MM.1S (cell line): ENCODE measurements around the gene RANBP2.
"Not testable (repeated sequence)": the region's sequence is repeated elsewhere in the genome, so short reads cannot be mapped to it uniquely, and the experiment has no call there.

Experiments
- DNase-seq: peaks from one replicate; pipeline ENCODE4 v3.0.0-alpha.2; 2015
- H2AFZ ChIP-seq: fragments of 300-600 bp; sonication (generic); 2 replicates; pipeline ENCODE4 v1.6.0; 2016; ENCODE audit warnings: antibody characterized with exemption, low read length
- H3F3A ChIP-seq: fragments of 300-600 bp; sonication (generic); 2 replicates; pipeline ENCODE4 v1.6.1; 2016; ENCODE audit warnings: mild to moderate bottlenecking, antibody characterized with exemption, low read length, moderate library complexity, mixed read lengths; ENCODE audit not compliant: insufficient read depth
- H3K27ac ChIP-seq: fragments of 300-600 bp; sonication (generic); 2 replicates; pipeline ENCODE4 v1.5.1; 2016; ENCODE audit warnings: mild to moderate bottlenecking, low read length
- H3K27me3 ChIP-seq: fragments of 300-600 bp; sonication (generic); replicated peaks from 2 replicates; pipeline ENCODE4 v1.6.0; 2016; ENCODE audit warnings: low read length; ENCODE audit not compliant: insufficient read depth
- H3K36me3 ChIP-seq: fragments of 300-600 bp; sonication (generic); replicated peaks from 2 replicates; pipeline ENCODE4 v1.6.1; 2016; ENCODE audit warnings: mild to moderate bottlenecking, low read length, mixed read lengths; ENCODE audit not compliant: insufficient read depth
- H3K4me1 ChIP-seq: fragments of 300-600 bp; sonication (generic); 2 replicates; pipeline ENCODE4 v1.6.1; 2016; ENCODE audit warnings: low read length, mixed read lengths
- H3K4me2 ChIP-seq: fragments of 300-600 bp; sonication (generic); 2 replicates; pipeline ENCODE4 v1.6.0; 2016; ENCODE audit warnings: low read depth, low read length
- H3K4me3 ChIP-seq: fragments of 300-600 bp; sonication (generic); 2 replicates; pipeline ENCODE4 v1.5.1; 2016; ENCODE audit warnings: low read length, mixed read lengths
- H3K79me2 ChIP-seq: fragments of 300-600 bp; sonication (generic); 2 replicates; pipeline ENCODE4 v1.6.1; 2016; ENCODE audit warnings: mixed run types, low read length, mixed read lengths
- H3K9ac ChIP-seq: fragments of 300-600 bp; sonication (generic); 2 replicates; pipeline ENCODE4 v1.6.1; 2016; ENCODE audit warnings: low read length, mixed read lengths
- H3K9me2 ChIP-seq: fragments of 300-600 bp; sonication (generic); replicated peaks from 2 replicates; pipeline ENCODE4 v1.6.1; 2016; ENCODE audit warnings: mild to moderate bottlenecking, low read length, mixed read lengths; ENCODE audit not compliant: insufficient read depth
- H3K9me3 ChIP-seq: fragments of 300-600 bp; sonication (generic); replicated peaks from 2 replicates; pipeline ENCODE4 v1.6.1; 2016; ENCODE audit warnings: mild to moderate bottlenecking, low read length, mixed read lengths; ENCODE audit not compliant: insufficient read depth
- H4K20me1 ChIP-seq: fragments of 300-600 bp; sonication (generic); 2 replicates; pipeline ENCODE4 v1.6.1; 2016; ENCODE audit warnings: mild to moderate bottlenecking, low read length, moderate library complexity, mixed read lengths; ENCODE audit not compliant: insufficient read depth
- EZH2 ChIP-seq: fragments of 300-600 bp; sonication (generic); optimal IDR thresholded peaks from 2 replicates; pipeline ENCODE3; 2017; ENCODE audit warnings: low read depth, mild to moderate bottlenecking, antibody characterized with exemption, low read length, mixed read lengths
- EZH2phosphoT487 ChIP-seq: fragments of 300-600 bp; sonication (generic); IDR thresholded peaks from 2 replicates; pipeline ENCODE4 v1.6.1; 2018; ENCODE audit warnings: antibody characterized with exemption, low read length
- TF ChIP-seq, protein P1 (sequence below): fragments of 300-600 bp; sonication (generic); IDR thresholded peaks from 2 replicates; pipeline ENCODE4 v1.5.1; 2016; ENCODE audit warnings: antibody characterized with exemption, low read length, mixed read lengths

Gene RANBP2

DNA sequence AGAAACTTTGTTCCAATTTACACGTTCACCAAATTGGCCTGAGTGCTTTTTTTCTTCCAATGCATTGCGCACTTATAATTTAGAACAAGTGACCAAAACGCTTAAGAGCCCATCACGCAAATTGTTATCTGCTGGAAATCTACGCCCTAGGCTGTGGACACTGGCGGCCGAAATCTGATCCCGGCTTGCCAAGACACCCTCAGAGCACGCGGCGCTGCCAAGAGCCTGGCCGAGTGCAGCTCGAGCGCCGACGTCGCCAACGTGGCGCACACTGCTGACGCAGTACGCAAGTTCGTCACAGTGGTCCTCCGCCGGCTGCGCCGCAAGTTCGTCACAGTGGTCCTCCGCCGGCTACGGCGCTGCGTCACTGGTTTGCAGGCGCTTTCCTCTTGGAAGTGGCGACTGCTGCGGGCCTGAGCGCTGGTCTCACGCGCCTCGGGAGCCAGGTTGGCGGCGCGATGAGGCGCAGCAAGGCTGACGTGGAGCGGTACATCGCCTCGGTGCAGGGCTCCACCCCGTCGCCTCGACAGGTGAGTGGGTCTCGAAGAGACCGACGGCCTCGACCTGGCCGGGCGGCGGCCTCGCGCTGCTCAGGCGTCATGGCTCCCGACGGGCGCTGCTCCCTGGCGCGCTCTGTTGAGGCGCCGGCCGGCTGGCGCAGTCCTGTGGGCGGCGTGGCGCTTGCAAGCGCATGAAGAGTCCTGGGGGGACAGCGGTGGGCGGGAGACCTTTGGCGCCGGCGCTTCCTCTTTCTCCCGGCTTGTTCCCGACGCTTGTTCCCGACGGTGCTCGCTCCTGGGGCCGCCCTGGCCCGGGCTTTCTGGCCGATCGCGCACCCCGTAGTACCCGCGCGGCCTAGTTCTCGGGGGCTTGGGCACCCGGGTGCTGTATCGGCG lies at the start of gene RANBP2:
RANBP2 (plus strand) TSS at position 334 of the 896 bp plus-strand sequence; CDS start at position 459, 125 bp downstream.
- peaks cover 38% of the 10 kb centered on the region for H3K79me2 ChIP-seq
- TF ChIP-seq, protein P1, sequence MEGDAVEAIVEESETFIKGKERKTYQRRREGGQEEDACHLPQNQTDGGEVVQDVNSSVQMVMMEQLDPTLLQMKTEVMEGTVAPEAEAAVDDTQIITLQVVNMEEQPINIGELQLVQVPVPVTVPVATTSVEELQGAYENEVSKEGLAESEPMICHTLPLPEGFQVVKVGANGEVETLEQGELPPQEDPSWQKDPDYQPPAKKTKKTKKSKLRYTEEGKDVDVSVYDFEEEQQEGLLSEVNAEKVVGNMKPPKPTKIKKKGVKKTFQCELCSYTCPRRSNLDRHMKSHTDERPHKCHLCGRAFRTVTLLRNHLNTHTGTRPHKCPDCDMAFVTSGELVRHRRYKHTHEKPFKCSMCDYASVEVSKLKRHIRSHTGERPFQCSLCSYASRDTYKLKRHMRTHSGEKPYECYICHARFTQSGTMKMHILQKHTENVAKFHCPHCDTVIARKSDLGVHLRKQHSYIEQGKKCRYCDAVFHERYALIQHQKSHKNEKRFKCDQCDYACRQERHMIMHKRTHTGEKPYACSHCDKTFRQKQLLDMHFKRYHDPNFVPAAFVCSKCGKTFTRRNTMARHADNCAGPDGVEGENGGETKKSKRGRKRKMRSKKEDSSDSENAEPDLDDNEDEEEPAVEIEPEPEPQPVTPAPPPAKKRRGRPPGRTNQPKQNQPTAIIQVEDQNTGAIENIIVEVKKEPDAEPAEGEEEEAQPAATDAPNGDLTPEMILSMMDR: no peak
- TF ChIP-seq EZH2phosphoT487 (no peak), EZH2 (no peak)

DNA sequence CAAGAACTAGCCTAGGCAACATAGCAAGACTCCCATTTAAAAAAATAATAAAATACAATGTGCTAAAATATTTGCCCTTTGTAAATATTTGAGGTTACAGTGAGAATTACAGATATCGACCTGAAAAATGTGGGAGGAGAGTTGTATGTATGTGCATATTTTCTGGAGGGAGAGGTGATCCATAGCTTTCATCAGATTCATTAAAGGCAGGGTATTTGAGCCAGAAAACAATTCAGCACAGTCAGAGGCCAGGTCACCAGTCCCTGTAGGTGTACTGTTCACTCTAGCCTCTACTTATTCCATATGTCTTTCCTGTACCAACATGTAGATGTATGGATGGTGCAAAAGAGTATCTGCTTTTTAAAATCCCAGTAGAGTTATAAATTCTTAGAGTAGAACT lies 49.0 kb upstream of the RANBP2 start:
- not testable (repeated sequence) for H3F3A ChIP-seq, H3K9me3 ChIP-seq, H3K36me3 ChIP-seq, H4K20me1 ChIP-seq, H3K4me1 ChIP-seq, H2AFZ ChIP-seq, H3K4me2 ChIP-seq, H3K79me2 ChIP-seq, H3K4me3 ChIP-seq, H3K9ac ChIP-seq, H3K27ac ChIP-seq, H3K27me3 ChIP-seq, H3K9me2 ChIP-seq, DNase-seq

More for the DNA sequence above, at the start of gene RANBP2:
- no peaks in the 10 kb centered on the region for H3K9me3 ChIP-seq
- H2AFZ ChIP-seq: peak within 1 kb of the TSS; percentile 62
- no peaks in the 10 kb centered on the region for H3K4me1 ChIP-seq
- DNase-seq: peak; percentile 97
- peak within 1 kb of the TSS; percentile 87 for H3K4me3 ChIP-seq
- H3K4me2 ChIP-seq: peak within 1 kb of the TSS; percentile 78
- no peaks in the 10 kb centered on the region for H4K20me1 ChIP-seq
- peak within 1 kb of the TSS; percentile 95 for H3K9ac ChIP-seq
- H3K27me3 ChIP-seq: no peaks in the 10 kb centered on the region
- no peaks in the 10 kb centered on the region for H3F3A ChIP-seq
- H3K36me3 ChIP-seq: no peaks in the 10 kb centered on the region
- H3K9me2 ChIP-seq: no peaks in the 10 kb centered on the region
- H3K27ac ChIP-seq: peak within 1 kb of the TSS; percentile 84

DNA sequence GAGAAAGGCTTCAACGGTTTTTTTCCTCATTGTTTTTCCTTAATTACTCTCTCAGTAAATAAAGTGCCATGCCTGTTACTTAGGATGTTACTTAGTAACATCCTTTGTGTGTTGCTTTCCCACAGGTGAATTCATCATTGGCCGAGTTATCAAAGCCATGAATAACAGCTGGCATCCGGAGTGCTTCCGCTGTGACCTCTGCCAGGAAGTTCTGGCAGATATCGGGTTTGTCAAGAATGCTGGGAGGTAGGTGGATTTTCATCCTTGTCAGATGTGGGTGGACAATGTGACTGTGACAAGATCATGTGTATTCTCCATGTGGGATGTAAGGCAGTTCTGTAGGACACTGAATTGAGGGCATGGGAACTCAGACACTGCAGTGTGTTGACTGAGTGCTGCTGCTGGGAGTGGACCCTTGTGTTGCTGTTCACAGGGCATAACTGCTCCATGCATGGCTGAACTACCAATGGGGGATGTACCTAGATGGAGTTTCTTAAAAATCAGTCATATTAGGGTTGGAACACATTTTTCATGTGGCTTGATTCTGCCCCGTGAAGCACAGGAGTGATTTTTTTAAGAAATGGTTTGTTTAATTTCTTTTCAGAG lies 47.0 kb upstream of the RANBP2 start:
- not testable (repeated sequence) for H3K36me3 ChIP-seq

DNA sequence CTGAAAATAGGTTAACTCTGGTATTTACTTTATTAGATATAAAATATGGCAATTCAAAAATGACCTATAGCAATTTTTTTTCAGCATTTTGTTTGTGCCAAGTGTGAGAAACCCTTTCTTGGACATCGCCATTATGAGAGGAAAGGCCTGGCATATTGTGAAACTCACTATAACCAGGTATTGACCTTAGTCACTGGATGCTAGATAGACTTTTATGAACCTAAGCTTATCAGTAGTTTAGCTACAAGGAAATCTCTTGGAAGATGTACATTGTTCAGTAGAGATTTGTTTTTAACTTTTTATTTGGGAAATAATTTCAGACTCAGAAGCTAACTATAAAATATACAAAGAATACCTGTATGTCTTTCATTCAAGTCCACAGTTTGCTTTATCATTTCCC lies 42.8 kb upstream of the RANBP2 start:
- H3K9ac ChIP-seq, DNase-seq, H3K27ac ChIP-seq, H3F3A ChIP-seq, H2AFZ ChIP-seq, H3K4me1 ChIP-seq, H3K4me3 ChIP-seq, H3K9me3 ChIP-seq, H3K4me2 ChIP-seq, H3K27me3 ChIP-seq, H4K20me1 ChIP-seq, H3K9me2 ChIP-seq, H3K36me3 ChIP-seq, H3K79me2 ChIP-seq: not testable (repeated sequence)

More for the DNA sequence above, 47.0 kb upstream of the RANBP2 start:
- not testable (repeated sequence) for H3F3A ChIP-seq, H3K4me2 ChIP-seq, H3K27ac ChIP-seq, H4K20me1 ChIP-seq, H3K4me3 ChIP-seq, H3K9me3 ChIP-seq, DNase-seq, H3K4me1 ChIP-seq, H3K27me3 ChIP-seq, H3K9ac ChIP-seq, H3K9me2 ChIP-seq, H3K79me2 ChIP-seq, H2AFZ ChIP-seq

DNA sequence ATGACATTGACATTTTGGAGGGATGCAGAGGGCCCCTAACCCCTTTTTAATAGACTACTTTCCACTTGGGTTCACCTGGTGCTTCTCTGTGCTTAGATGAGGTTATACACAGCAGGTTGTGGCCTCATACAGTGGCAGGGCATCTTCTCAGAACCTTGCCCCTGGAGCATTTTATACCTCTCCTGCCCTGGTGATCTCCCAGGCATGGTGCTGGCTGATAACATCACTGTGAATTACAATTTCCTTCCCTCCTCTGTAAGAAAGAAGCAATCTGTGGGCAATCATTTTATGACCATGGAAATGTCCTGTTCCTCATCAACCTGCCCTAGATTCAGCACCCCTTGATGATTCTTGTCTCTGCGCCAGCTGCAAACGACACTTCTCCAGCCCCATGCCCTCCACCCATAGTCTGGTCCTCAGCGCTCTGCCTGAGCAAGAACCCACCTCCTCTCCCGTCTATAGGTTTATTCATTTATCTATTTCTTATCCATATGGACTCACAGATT lies 42.0 kb upstream of the RANBP2 start:
- H3F3A ChIP-seq, H3K4me3 ChIP-seq, H3K36me3 ChIP-seq, H3K27ac ChIP-seq, H4K20me1 ChIP-seq, H3K9ac ChIP-seq, H3K79me2 ChIP-seq, H3K4me2 ChIP-seq, H3K4me1 ChIP-seq, H3K9me2 ChIP-seq, H2AFZ ChIP-seq, H3K9me3 ChIP-seq, DNase-seq, H3K27me3 ChIP-seq: not testable (repeated sequence)

DNA sequence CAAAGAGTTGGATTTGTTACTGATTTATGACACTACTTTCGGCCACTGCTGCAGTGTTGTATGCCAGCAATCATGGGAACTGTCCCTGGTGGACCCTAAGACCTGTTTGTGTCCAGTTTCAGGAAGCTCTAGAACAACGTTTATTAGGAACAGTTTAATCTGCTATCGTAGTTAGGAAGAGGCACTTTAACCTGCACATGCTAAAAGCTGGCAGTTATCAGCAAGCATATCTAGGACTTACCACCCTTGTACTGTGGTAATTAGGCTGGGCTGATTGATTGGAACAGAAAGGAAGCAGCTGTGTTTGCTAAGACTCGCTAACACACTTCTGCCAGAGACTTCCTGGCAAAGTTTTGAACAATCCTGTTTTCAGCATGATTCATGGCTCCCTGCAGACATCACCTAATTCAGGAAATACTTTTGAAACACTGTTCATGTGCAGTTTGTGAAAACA lies 41.1 kb upstream of the RANBP2 start:
- DNase-seq, H3K9ac ChIP-seq, H3K4me2 ChIP-seq, H3K9me2 ChIP-seq, H3K9me3 ChIP-seq, H4K20me1 ChIP-seq, H3K27me3 ChIP-seq, H3K4me1 ChIP-seq, H3K36me3 ChIP-seq, H3K27ac ChIP-seq, H3F3A ChIP-seq, H2AFZ ChIP-seq, H3K4me3 ChIP-seq, H3K79me2 ChIP-seq: not testable (repeated sequence)

DNA sequence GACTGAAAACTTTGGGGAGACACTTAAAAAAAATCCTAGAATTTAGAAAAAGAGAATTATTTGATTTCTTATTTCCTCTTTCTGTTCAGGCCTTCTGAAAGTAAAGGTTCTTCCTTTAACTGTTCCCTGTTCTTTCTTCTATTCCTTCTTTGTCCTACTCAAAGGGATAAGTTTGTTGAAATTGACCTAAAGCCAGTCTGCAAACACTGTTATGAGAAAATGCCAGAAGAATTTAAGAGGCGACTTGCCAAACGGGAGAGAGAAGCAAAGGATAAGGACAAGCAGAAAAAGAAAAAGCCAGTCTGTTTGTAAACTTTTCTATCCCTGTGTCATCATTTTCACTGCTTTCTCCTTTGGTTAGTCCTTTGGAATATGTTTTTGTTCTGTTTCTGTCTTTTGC lies 38.5 kb upstream of the RANBP2 start:
- not testable (repeated sequence) for H3K9me3 ChIP-seq, H3K4me3 ChIP-seq, DNase-seq, H3K79me2 ChIP-seq, H2AFZ ChIP-seq, H4K20me1 ChIP-seq, H3F3A ChIP-seq, H3K9ac ChIP-seq, H3K27ac ChIP-seq, H3K4me2 ChIP-seq, H3K27me3 ChIP-seq, H3K9me2 ChIP-seq, H3K36me3 ChIP-seq, H3K4me1 ChIP-seq
